Pancreas (tissue), 10 donors: ENCODE results near the gene DDX54. TPM values are rescaled to one million over a fixed set of nuclear protein-coding genes. Genes with fewer than 3 reads are reported as not detected.
A peak's percentile ranks its signal among the peaks of the same experiment; 100 is the strongest.
"Not testable (repeated sequence)": the region's sequence is repeated elsewhere in the genome, so short reads cannot be mapped to it uniquely, and the experiment has no call there.

Source experiments
- ATAC-seq, 4 donors: fragments of 200-7000 bp; cut with Tn5 transposase; one replicate each; pipeline versions ENCODE4 v1.8.0 to v1.9.1; 2020; ENCODE audit warnings: mild to moderate bottlenecking in 4 of 4, moderate library complexity in 4 of 4
- DNase-seq, 6 donors: peaks; one replicate each; pipeline ENCODE4 v3.0.0-alpha.2; 2020
- FAIRE-seq: peaks from 2 replicates; lab custom pipeline; 2012; peaks lifted over from hg19 to GRCh38; lab: Jason Lieb, UNC
- H3K27ac ChIP-seq, 4 donors: fragments of 200-600 bp; sonication (generic); 1 replicate in 3 of 4; 2 replicates in 1 of 4; pipeline versions ENCODE4 v1.5.0 to v1.8.0; 2020
- H3K27me3 ChIP-seq, 4 donors: fragments of 200-600 bp; one replicate each; pipeline ENCODE4 v1.8.0; 2021
- H3K36me3 ChIP-seq, 3 donors: fragments of 200-600 bp; sonication (generic) in 1 of 3; one replicate each; pipeline versions ENCODE4 v1.5.0 to v1.8.0; 2020 to 2021
- H3K4me1 ChIP-seq, 3 donors: fragments of 200-600 bp; one replicate each; pipeline ENCODE4 v1.8.0; 2021
- H3K4me3 ChIP-seq, 4 donors: fragments of 200-600 bp; sonication (generic) in 2 of 4; one replicate each; pipeline versions ENCODE4 v1.5.0 to v1.8.0; 2020 to 2021
- H3K9me3 ChIP-seq, 4 donors: fragments of 200-600 bp; one replicate each; pipeline ENCODE4 v1.8.0; 2021
- WGBS, 2 donors: extraction: QIAGEN DNeasy Blood & Tissue Kit; methylation state at CpG; one replicate each; pipeline ENCODE4 v1.1.7; 2013; 5-methylcytosine and 5-hydroxymethylcytosine counted together
- intact Hi-C, 3 donors: fragments of 100-400 bp; cut with DNase I; formaldehyde crosslinking; loops; one replicate each; pipeline versions ENCODE4 v1.11.1 to v1.14.2; 2022
- polyA plus RNA-seq, 2 donors: library from polyadenylated mRNA; stranded (reverse); fragments of 200-250 nt; gene quantifications; one replicate each; pipeline ENCODE4 v1.2.3, GENCODE V29; 2013
- total RNA-seq, 6 donors: library from RNA; stranded (reverse); fragmentation: NEBNext Ultra II Directional in 4 of 6; extraction: Animal tissue kit (Norgen Biotek cat#: 25700) in 4 of 6; gene quantifications; one replicate each; pipeline versions ENCODE4 v1.2.1 to v1.2.4, GENCODE V29; 2021 to 2023
- TF ChIP-seq, protein P1 (sequence below), 4 donors: fragments of 200-600 bp; sonication (generic) in 3 of 4; IDR thresholded peaks; one replicate each; pipeline versions ENCODE4 v1.5.0 to v1.8.0; 2021; ENCODE audit warnings: antibody characterized with exemption in 4 of 4
- donor health status: healthy with polysubstance abuse.
- donor health status: DM: no; HTN: no; CAD: no; lungs with moderate emphysema.
- donor health status: DM: no; HTN: no; CAD: no.
- donor health status: control.
- donor health status: control.
- donor health status: Bipolar disorder and iron deficiency.
- donor health status: DM: yes; HTN: yes; CAD: no.
- donor health status: DM: no; HTN: no; CAD: no.
- donor health status: DM: no; HTN: no; CAD: no.
- donor health status: DM: yes; HTN: yes; CAD: no.

Gene DDX54
- total and polyA plus RNA-seq, 8 donors, result 30.0 to 71.4 (median 54.6) TPM

DNA sequence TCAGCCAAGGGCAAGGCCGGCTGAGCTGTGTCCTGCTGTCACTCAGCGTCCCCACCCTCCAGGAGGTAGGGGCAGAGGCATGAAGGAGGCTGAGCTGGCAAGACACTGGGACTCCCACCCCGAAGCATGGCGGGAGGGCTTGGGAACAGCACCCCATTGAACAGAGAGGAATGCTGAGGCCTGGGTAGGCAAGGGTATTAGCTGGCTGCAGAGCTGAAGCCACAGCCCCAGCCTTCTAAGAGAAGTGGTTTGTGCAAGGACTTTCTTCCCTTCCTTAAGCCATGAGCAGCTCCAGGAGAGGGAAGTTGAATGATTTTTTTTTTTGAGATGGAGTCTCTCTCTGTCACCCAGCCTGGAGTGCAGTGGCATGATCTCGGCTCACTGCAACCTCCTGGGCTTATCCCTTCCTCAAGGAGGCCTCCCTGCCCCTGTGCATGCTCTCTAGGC, 42.4 kb downstream of the DDX54 start:
- Histone ChIP-seq H3K4me1 (no peaks in the 10 kb centered on the region), H3K9me3 (no peaks in the 10 kb centered on the region), H3K27ac (peak overlapping the region; percentile 52 to 88 (median 84)), H3K27me3 (no peaks in the 10 kb centered on the region), H3K4me3 (no peak overlapping the region), H3K36me3 (no peaks in the 10 kb centered on the region)
- DNase-seq, result peak in 1 of 6 donors; percentile 38
- peak; percentile 7 to 55 (median 37) for ATAC-seq
- intact Hi-C loops, result no loop called here
- 54 to 64% methylated on average over 5 of the region's 5 CpGs for WGBS, 2 donors
- FAIRE-seq, result no peak
- TF ChIP-seq, protein P1, sequence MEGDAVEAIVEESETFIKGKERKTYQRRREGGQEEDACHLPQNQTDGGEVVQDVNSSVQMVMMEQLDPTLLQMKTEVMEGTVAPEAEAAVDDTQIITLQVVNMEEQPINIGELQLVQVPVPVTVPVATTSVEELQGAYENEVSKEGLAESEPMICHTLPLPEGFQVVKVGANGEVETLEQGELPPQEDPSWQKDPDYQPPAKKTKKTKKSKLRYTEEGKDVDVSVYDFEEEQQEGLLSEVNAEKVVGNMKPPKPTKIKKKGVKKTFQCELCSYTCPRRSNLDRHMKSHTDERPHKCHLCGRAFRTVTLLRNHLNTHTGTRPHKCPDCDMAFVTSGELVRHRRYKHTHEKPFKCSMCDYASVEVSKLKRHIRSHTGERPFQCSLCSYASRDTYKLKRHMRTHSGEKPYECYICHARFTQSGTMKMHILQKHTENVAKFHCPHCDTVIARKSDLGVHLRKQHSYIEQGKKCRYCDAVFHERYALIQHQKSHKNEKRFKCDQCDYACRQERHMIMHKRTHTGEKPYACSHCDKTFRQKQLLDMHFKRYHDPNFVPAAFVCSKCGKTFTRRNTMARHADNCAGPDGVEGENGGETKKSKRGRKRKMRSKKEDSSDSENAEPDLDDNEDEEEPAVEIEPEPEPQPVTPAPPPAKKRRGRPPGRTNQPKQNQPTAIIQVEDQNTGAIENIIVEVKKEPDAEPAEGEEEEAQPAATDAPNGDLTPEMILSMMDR (IDR thresholded peaks at IDR 0.05), result no peak

DNA sequence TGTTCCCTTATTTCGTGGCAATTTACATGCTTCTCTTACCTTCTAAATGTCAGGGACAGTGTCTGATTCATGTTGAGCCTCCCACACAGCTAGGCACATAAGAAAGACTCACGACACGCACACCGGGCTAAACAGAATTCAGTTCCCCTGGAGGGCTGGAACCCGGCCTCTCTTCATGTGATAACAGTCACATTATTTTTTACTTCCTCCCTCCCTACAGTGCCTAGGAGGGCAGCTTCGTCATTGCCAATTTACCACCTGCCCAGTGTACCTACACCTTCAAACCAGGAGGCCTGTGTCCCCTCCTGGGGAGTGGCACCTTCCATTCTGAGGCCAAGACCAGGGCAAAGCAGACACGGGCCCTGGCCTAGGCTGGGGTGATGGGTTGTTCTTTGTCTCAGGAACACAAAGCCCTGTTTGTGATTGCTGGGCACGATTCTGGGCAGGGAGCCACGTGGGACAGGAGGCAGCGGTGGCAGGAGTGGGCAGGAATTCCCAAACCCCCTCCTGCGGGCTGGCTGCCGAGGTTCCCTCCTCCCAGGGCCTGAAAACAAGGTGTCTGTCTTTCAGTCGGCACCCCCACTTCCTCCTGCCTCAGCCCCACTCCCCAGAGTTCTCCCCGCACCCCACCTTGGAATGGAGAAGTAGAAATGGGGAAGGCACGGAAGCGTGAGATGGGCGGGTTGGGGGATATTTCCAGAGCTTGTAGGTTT, 42.9 kb downstream of the DDX54 start:
- WGBS, 2 donors, result 50% methylated on average over 17 of the region's 17 CpGs
- FAIRE-seq, result no peak
- TF ChIP-seq, protein P1 (IDR thresholded peaks at IDR 0.05), result no peak
- H3K9me3 ChIP-seq, result no peaks in the 10 kb centered on the region
- peak; percentile 79 to 90 (median 88) for ATAC-seq
- no peaks in the 10 kb centered on the region for H3K27me3 ChIP-seq
- H3K4me1 ChIP-seq, result no peaks in the 10 kb centered on the region
- H3K36me3 ChIP-seq, result no peaks in the 10 kb centered on the region
- H3K27ac ChIP-seq, result peak overlapping the region; percentile 52 to 88 (median 84)
- intact Hi-C loops, result no loop called here
- no peak overlapping the region for H3K4me3 ChIP-seq
- peak in 5 of 6 donors; percentile 59 to 88 (median 76) for DNase-seq

DNA sequence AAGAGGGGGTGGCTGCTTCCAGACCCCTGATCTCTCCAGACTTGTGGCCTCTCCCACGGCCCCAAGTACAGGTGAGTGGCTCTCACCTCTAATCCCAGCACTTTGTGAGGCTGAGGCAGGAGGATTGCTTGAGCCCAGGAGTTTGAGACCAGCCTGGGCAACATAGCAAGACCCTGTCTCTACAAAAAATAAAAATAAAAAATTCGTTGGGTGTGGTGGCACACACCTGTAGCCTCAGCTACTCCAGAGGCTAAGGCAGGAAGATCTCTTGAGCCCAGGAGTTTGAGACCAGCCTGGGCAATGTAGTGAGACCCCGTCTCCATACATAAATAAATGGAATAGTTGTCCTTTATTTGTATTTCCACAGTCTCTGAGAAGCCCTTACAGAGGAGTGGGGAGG, 43.6 kb downstream of the DDX54 start:
- 66 to 68% methylated on average over 3 of the region's 3 CpGs for WGBS, 2 donors
- H3K9me3 ChIP-seq, FAIRE-seq, intact Hi-C loops, ATAC-seq, H3K4me1 ChIP-seq, DNase-seq, H3K4me3 ChIP-seq, H3K36me3 ChIP-seq, H3K27me3 ChIP-seq: not testable (repeated sequence)
- H3K27ac ChIP-seq, result peak overlapping the region; percentile 52 to 88 (median 84)

DNA sequence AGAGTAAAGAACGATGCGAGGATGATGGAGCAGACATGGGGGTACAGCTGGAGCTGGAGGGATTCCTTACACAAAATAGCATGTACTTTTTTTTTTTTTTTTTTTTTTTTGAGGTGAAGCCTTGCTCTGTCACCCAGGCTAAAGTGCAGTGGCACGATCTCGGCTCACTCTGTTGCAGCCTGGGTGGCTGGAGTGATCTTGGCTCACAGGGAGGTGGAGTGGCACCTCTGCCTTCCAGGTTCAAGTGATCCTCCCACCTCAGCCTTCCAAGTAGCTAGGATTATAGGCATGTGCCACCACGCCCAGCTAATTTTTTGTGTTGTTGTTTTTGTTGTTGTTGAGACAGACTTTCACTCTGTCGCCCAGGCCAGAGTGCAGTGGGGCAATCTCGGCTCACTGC, 44.6 kb downstream of the DDX54 start:
- FAIRE-seq (no peak), DNase-seq (no peak), ATAC-seq (no peak)
- no peaks in the 10 kb centered on the region for H3K36me3 ChIP-seq
- no peak overlapping the region for H3K4me3 ChIP-seq
- TF ChIP-seq, protein P1 (IDR thresholded peaks at IDR 0.05), result no peak
- intact Hi-C loops, result no loop called here
- no peaks in the 10 kb centered on the region for H3K27me3 ChIP-seq
- WGBS, 2 donors, result 69 to 85% methylated on average over 7 of the region's 7 CpGs
- no peaks in the 10 kb centered on the region for H3K4me1 ChIP-seq
- H3K27ac ChIP-seq, result no peak overlapping the region
- no peaks in the 10 kb centered on the region for H3K9me3 ChIP-seq

DNA sequence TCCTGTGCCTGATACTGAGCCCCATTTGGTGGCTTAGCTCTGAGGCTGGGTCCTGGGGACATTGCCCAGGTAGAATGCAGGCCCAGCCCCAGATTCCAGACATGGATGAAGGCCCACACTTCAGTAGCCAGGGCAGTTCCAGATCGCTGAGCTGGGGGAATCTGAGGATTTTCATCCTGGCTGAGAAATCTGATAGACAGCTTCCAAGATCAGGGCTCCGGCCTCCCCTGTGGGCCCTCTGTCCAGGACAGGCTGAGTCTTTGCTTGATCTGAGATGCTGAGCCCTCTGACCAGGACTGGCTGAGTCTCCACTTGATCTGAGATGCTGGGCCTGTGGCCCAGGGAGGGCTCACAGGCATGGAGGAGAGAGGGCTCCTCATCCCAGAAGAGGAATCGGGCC, 46.5 kb downstream of the DDX54 start:
- Histone ChIP-seq H3K27ac (no peak overlapping the region), H3K36me3 (no peaks in the 10 kb centered on the region), H3K4me3 (no peak overlapping the region), H3K27me3 (no peaks in the 10 kb centered on the region), H3K9me3 (no peaks in the 10 kb centered on the region), H3K4me1 (no peaks in the 10 kb centered on the region)
- intact Hi-C loops, result no loop called here
- no peak for FAIRE-seq
- TF ChIP-seq, protein P1 (IDR thresholded peaks at IDR 0.05), result no peak
- ATAC-seq, result no peak
- peak in 1 of 6 donors; percentile 19 for DNase-seq
- 70 to 83% methylated on average over 3 of the region's 3 CpGs for WGBS, 2 donors
